OCI-LY1 (cell line): ENCODE data around the gene ATP2B2.

Experiments used
- H2AFZ ChIP-seq: fragments of 200-600 bp; sonication (generic), shearing (Covaris generic); 2 replicates; pipeline ENCODE4 v1.6.0; 2014; ENCODE audit warnings: antibody characterized with exemption, mild to moderate bottlenecking, low read length
- H3F3A ChIP-seq: fragments of 200-600 bp; sonication (generic), shearing (Covaris generic); 2 replicates; pipeline ENCODE4 v1.6.0; 2014; ENCODE audit warnings: mild to moderate bottlenecking, antibody characterized with exemption, low read length, moderate library complexity; ENCODE audit not compliant: insufficient read depth
- H3K27ac ChIP-seq: fragments of 200-600 bp; sonication (generic); 2 replicates; pipeline ENCODE4 v1.5.1; 2014; ENCODE audit warnings: low read length, mixed run types, mild to moderate bottlenecking, low read depth; ENCODE audit not compliant: poor library complexity, severe bottlenecking
- H3K27me3 ChIP-seq: fragments of 200-600 bp; sonication (generic); 2 replicates; pipeline ENCODE4 v1.6.0; 2014; ENCODE audit warnings: antibody characterized with exemption, mild to moderate bottlenecking, low read length, moderate library complexity; ENCODE audit not compliant: insufficient read depth
- H3K36me3 ChIP-seq: fragments of 200-600 bp; sonication (generic); 2 replicates; pipeline ENCODE4 v1.6.1; 2014; ENCODE audit warnings: mild to moderate bottlenecking, antibody characterized with exemption, low read length, moderate library complexity, mixed read lengths; ENCODE audit not compliant: insufficient read depth
- H3K4me1 ChIP-seq: fragments of 200-600 bp; sonication (generic); 2 replicates; pipeline ENCODE4 v1.5.1; 2014; ENCODE audit warnings: mild to moderate bottlenecking, low read length, moderate library complexity; ENCODE audit not compliant: insufficient read depth, severe bottlenecking
- H3K4me2 ChIP-seq: fragments of 200-600 bp; sonication (generic), shearing (Covaris generic); 2 replicates; pipeline ENCODE4 v1.6.1; 2014; ENCODE audit warnings: low read length
- H3K4me3 ChIP-seq: fragments of 200-600 bp; sonication (generic); 2 replicates; pipeline ENCODE4 v1.5.1; 2014; ENCODE audit warnings: low read length, low read depth, mild to moderate bottlenecking, mixed read lengths; ENCODE audit not compliant: poor library complexity, severe bottlenecking
- H3K79me2 ChIP-seq: fragments of 200-600 bp; shearing (Covaris generic); 2 replicates; pipeline ENCODE4 v1.6.1; 2016; ENCODE audit warnings: mixed run types, low read length, mixed read lengths; ENCODE audit not compliant: insufficient read depth
- H3K9ac ChIP-seq: fragments of 200-600 bp; sonication (generic), shearing (Covaris generic); 2 replicates; pipeline ENCODE4 v1.6.1; 2014; ENCODE audit warnings: mild to moderate bottlenecking, low read length, mixed read lengths
- H3K9me2 ChIP-seq: fragments of 200-600 bp; sonication (generic), shearing (Covaris generic); 2 replicates; pipeline ENCODE4 v1.6.1; 2014; ENCODE audit warnings: low read depth, mild to moderate bottlenecking, low read length, mixed read lengths
- H3K9me3 ChIP-seq: fragments of 200-600 bp; shearing (Covaris generic); 2 replicates; pipeline ENCODE4 v1.6.1; 2014; ENCODE audit warnings: low read length, mixed read lengths
- H4K20me1 ChIP-seq: fragments of 200-600 bp; sonication (generic), shearing (Covaris generic); 2 replicates; pipeline ENCODE4 v1.6.0; 2016; ENCODE audit warnings: mild to moderate bottlenecking, low read length; ENCODE audit not compliant: insufficient read depth
- EZH2 ChIP-seq: fragments of 200-600 bp; sonication (generic), shearing (Covaris generic); IDR thresholded peaks from 2 replicates; pipeline ENCODE4 v1.8.0; 2017; ENCODE audit warnings: borderline replicate concordance, mixed run types, mild to moderate bottlenecking, antibody characterized with exemption, low read length, moderate library complexity, mixed read lengths
- TF ChIP-seq, protein P1 (sequence below): fragments of 200-600 bp; sonication (generic), shearing (Covaris generic); IDR thresholded peaks from 2 replicates; pipeline ENCODE4 v1.5.1; 2017; ENCODE audit warnings: mild to moderate bottlenecking, antibody characterized with exemption, low read length, moderate library complexity, mixed read lengths

Gene ATP2B2

GRCh38 chr3:10348404-10348721 lies 157.0 kb downstream of the ATP2B2 start:
- no peaks in the 10 kb centered on the region for H3K79me2 ChIP-seq
- no peak overlapping the region for H3K9ac ChIP-seq
- H3K27me3 ChIP-seq = peaks cover 24% of the 10 kb centered on the region
- no peak overlapping the region for H3K27ac ChIP-seq
- H2AFZ ChIP-seq = no peak overlapping the region
- H3K4me1 ChIP-seq = no peaks in the 10 kb centered on the region
- H3F3A ChIP-seq = no peaks in the 10 kb centered on the region
- no peak overlapping the region for H3K4me3 ChIP-seq
- no peaks in the 10 kb centered on the region for H3K36me3 ChIP-seq
- no peaks in the 10 kb centered on the region for H4K20me1 ChIP-seq
- H3K9me3 ChIP-seq = no peaks in the 10 kb centered on the region
- no peaks in the 10 kb centered on the region for H3K9me2 ChIP-seq
- H3K4me2 ChIP-seq = no peak overlapping the region
- TF ChIP-seq, protein P1, sequence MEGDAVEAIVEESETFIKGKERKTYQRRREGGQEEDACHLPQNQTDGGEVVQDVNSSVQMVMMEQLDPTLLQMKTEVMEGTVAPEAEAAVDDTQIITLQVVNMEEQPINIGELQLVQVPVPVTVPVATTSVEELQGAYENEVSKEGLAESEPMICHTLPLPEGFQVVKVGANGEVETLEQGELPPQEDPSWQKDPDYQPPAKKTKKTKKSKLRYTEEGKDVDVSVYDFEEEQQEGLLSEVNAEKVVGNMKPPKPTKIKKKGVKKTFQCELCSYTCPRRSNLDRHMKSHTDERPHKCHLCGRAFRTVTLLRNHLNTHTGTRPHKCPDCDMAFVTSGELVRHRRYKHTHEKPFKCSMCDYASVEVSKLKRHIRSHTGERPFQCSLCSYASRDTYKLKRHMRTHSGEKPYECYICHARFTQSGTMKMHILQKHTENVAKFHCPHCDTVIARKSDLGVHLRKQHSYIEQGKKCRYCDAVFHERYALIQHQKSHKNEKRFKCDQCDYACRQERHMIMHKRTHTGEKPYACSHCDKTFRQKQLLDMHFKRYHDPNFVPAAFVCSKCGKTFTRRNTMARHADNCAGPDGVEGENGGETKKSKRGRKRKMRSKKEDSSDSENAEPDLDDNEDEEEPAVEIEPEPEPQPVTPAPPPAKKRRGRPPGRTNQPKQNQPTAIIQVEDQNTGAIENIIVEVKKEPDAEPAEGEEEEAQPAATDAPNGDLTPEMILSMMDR = no peak
- no peak for TF ChIP-seq EZH2

GRCh38 chr3:10347648-10348403 lies 157.6 kb downstream of the ATP2B2 start:
- H3K36me3 ChIP-seq = no peaks in the 10 kb centered on the region
- no peak overlapping the region for H3K27ac ChIP-seq
- no peaks in the 10 kb centered on the region for H3K4me1 ChIP-seq
- H3K9me3 ChIP-seq = no peaks in the 10 kb centered on the region
- H3K4me3 ChIP-seq = no peak overlapping the region
- H3K4me2 ChIP-seq = no peak overlapping the region
- no peaks in the 10 kb centered on the region for H4K20me1 ChIP-seq
- H3K27me3 ChIP-seq = peaks cover 24% of the 10 kb centered on the region
- no peaks in the 10 kb centered on the region for H3K9me2 ChIP-seq
- H3F3A ChIP-seq = no peaks in the 10 kb centered on the region
- H2AFZ ChIP-seq = no peak overlapping the region
- H3K79me2 ChIP-seq = no peaks in the 10 kb centered on the region
- TF ChIP-seq, protein P1 = no peak
- no peak for TF ChIP-seq EZH2
- H3K9ac ChIP-seq = no peak overlapping the region

- no peak overlapping the region for H3K9ac ChIP-seq
- no peaks in the 10 kb centered on the region for H3F3A ChIP-seq
- peaks cover 24% of the 10 kb centered on the region for H3K27me3 ChIP-seq
- no peak overlapping the region for H3K4me3 ChIP-seq
- no peak for TF ChIP-seq EZH2
- TF ChIP-seq, protein P1 = no peak
- no peaks in the 10 kb centered on the region for H3K9me2 ChIP-seq
- no peaks in the 10 kb centered on the region for H3K36me3 ChIP-seq
- no peak overlapping the region for H3K27ac ChIP-seq
- H2AFZ ChIP-seq = no peak overlapping the region
- H3K4me2 ChIP-seq = no peak overlapping the region
- H3K9me3 ChIP-seq = no peaks in the 10 kb centered on the region
- no peaks in the 10 kb centered on the region for H4K20me1 ChIP-seq
- no peaks in the 10 kb centered on the region for H3K4me1 ChIP-seq
- H3K79me2 ChIP-seq = no peaks in the 10 kb centered on the region
Measured at GRCh38 chr3:10345911-10346310, 159.5 kb downstream of the ATP2B2 start.
